ENCODE results near the gene GALNT17.

The GALNT17 gene

GRCh38 chr7:71424166-71425035, 292.5 kb downstream of the GALNT17 start:
- Histone ChIP-seq H2BK12ac (ENCODE audit: low read length) (no peak overlapping the region), H3K4me2 (ENCODE audit: low read length) (no peak overlapping the region), H4K12ac (ENCODE audit: low read depth, low read length) (no peak overlapping the region), H3K4me3 (ENCODE audit: low read depth, low read length) (no peak overlapping the region), H3K27ac (ENCODE audit: low read depth, low read length) (no peak overlapping the region), H3K18ac (ENCODE audit: low read length) (no peak overlapping the region), H3K9me3 (ENCODE audit: insufficient read depth, low read depth, low read length) (peaks cover 3% of the 10 kb centered on the region), H3K4me1 (ENCODE audit: control insufficient read depth in 1 of 2, insufficient read depth in 2 of 2, low read length in 2 of 2) (no peaks in the 10 kb centered on the region), H4K8ac (ENCODE audit: low read depth, low read length) (no peak overlapping the region), H2AK5ac (ENCODE audit: low read length) (no peak overlapping the region), H3K9ac (ENCODE audit: low read length) (no peak overlapping the region), H3K79me1 (ENCODE audit: low read length) (no peaks in the 10 kb centered on the region), H3K14ac (ENCODE audit: low read length) (no peak overlapping the region), H2BK120ac (ENCODE audit: insufficient read depth, low read length, poor library complexity) (no peak overlapping the region), H4K91ac (ENCODE audit: low read depth, low read length) (no peak overlapping the region), H3K4ac (ENCODE audit: low read depth, low read length) (no peak overlapping the region), H3K27me3 (ENCODE audit: insufficient read depth, low read length) (no peaks in the 10 kb centered on the region), H2BK5ac (ENCODE audit: low read depth, low read length, poor library complexity) (no peak overlapping the region), H3K79me2 (ENCODE audit: control insufficient read depth, insufficient read depth, low read length, poor library complexity) (no peaks in the 10 kb centered on the region), H2AFZ (ENCODE audit: insufficient read depth, low read length, poor library complexity) (no peak overlapping the region), H3K36me3 (ENCODE audit: control insufficient read depth in 1 of 2, insufficient read depth in 2 of 2, low read length in 2 of 2) (no peaks in the 10 kb centered on the region), H3K23ac (ENCODE audit: low read length) (no peak overlapping the region)
- DNase-seq, result no peak
- no CpG with 5 or more reads among the region's 9 CpGs for WGBS (ENCODE audit: extremely low coverage, insufficient coverage, insufficient read length)

DNA sequence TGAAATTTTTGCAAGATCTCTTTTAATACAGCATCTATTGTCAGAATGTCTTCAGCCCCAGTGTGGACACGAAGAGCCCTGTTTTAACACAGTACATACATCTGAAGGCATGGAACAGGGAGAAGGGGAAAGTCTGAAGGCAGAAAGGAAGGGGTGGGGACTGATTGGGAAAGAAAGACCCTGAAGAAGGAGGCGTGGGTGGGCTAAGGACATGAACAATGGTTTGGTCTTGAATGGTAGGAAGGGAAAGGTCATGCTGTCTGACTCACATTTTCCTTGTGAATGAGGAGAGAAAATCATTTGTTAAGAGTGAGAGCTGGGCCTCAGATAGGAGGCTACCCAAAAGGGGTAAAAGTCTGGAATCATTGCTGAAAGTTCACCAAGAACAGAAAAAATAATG, 297.1 kb downstream of the GALNT17 start:
- no CpG with 5 or more reads among the region's 2 CpGs for WGBS (ENCODE audit: extremely low coverage, insufficient coverage, insufficient read length)
- Histone ChIP-seq H4K8ac (ENCODE audit: low read depth, low read length) (no peak overlapping the region), H3K9ac (ENCODE audit: low read length) (no peak overlapping the region), H3K4me1 (ENCODE audit: control insufficient read depth in 1 of 2, insufficient read depth in 2 of 2, low read length in 2 of 2) (no peaks in the 10 kb centered on the region), H3K4ac (ENCODE audit: low read depth, low read length) (no peak overlapping the region), H2AFZ (ENCODE audit: insufficient read depth, low read length, poor library complexity) (no peak overlapping the region), H3K14ac (ENCODE audit: low read length) (no peak overlapping the region), H2AK5ac (ENCODE audit: low read length) (no peak overlapping the region), H3K79me1 (ENCODE audit: low read length) (no peaks in the 10 kb centered on the region), H3K23ac (ENCODE audit: low read length) (no peak overlapping the region), H3K4me2 (ENCODE audit: low read length) (no peak overlapping the region), H2BK12ac (ENCODE audit: low read length) (no peak overlapping the region), H4K12ac (ENCODE audit: low read depth, low read length) (no peak overlapping the region), H3K36me3 (ENCODE audit: control insufficient read depth in 1 of 2, insufficient read depth in 2 of 2, low read length in 2 of 2) (no peaks in the 10 kb centered on the region), H2BK120ac (ENCODE audit: insufficient read depth, low read length, poor library complexity) (no peak overlapping the region), H3K9me3 (ENCODE audit: insufficient read depth, low read depth, low read length) (peaks cover 3% of the 10 kb centered on the region), H2BK5ac (ENCODE audit: low read depth, low read length, poor library complexity) (no peak overlapping the region), H3K18ac (ENCODE audit: low read length) (no peak overlapping the region), H3K79me2 (ENCODE audit: control insufficient read depth, insufficient read depth, low read length, poor library complexity) (no peaks in the 10 kb centered on the region), H3K4me3 (ENCODE audit: low read depth, low read length) (no peak overlapping the region), H3K27me3 (ENCODE audit: insufficient read depth, low read length) (no peaks in the 10 kb centered on the region), H4K91ac (ENCODE audit: low read depth, low read length) (no peak overlapping the region), H3K27ac (ENCODE audit: low read depth, low read length) (no peak overlapping the region)
- no peak for DNase-seq

- Histone ChIP-seq H2AK5ac (ENCODE audit: low read length) (no peak overlapping the region), H3K18ac (ENCODE audit: low read length) (no peak overlapping the region), H3K23ac (ENCODE audit: low read length) (no peak overlapping the region), H3K4me2 (ENCODE audit: low read length) (no peak overlapping the region), H4K91ac (ENCODE audit: low read depth, low read length) (no peak overlapping the region), H3K14ac (ENCODE audit: low read length) (no peak overlapping the region), H3K9me3 (ENCODE audit: insufficient read depth, low read depth, low read length) (peaks cover 3% of the 10 kb centered on the region), H3K36me3 (ENCODE audit: control insufficient read depth in 1 of 2, insufficient read depth in 2 of 2, low read length in 2 of 2) (no peaks in the 10 kb centered on the region), H4K12ac (ENCODE audit: low read depth, low read length) (no peak overlapping the region), H4K8ac (ENCODE audit: low read depth, low read length) (no peak overlapping the region), H3K9ac (ENCODE audit: low read length) (no peak overlapping the region), H3K4ac (ENCODE audit: low read depth, low read length) (no peak overlapping the region), H3K27me3 (ENCODE audit: insufficient read depth, low read length) (no peaks in the 10 kb centered on the region), H2AFZ (ENCODE audit: insufficient read depth, low read length, poor library complexity) (no peak overlapping the region), H2BK5ac (ENCODE audit: low read depth, low read length, poor library complexity) (no peak overlapping the region), H3K79me1 (ENCODE audit: low read length) (no peaks in the 10 kb centered on the region), H3K4me3 (ENCODE audit: low read depth, low read length) (no peak overlapping the region), H2BK120ac (ENCODE audit: insufficient read depth, low read length, poor library complexity) (no peak overlapping the region), H3K27ac (ENCODE audit: low read depth, low read length) (no peak overlapping the region), H2BK12ac (ENCODE audit: low read length) (no peak overlapping the region), H3K79me2 (ENCODE audit: control insufficient read depth, insufficient read depth, low read length, poor library complexity) (no peaks in the 10 kb centered on the region), H3K4me1 (ENCODE audit: control insufficient read depth in 1 of 2, insufficient read depth in 2 of 2, low read length in 2 of 2) (no peaks in the 10 kb centered on the region)
- WGBS (ENCODE audit: extremely low coverage, insufficient coverage, insufficient read length), result no CpG with 5 or more reads among the region's 1 CpG
- no peak for DNase-seq
Observed at GRCh38 chr7:71430246-71430645, 298.3 kb downstream of the GALNT17 start.

- Histone ChIP-seq H2BK5ac (ENCODE audit: low read depth, low read length, poor library complexity) (no peak overlapping the region), H3K79me1 (ENCODE audit: low read length) (no peaks in the 10 kb centered on the region), H2BK120ac (ENCODE audit: insufficient read depth, low read length, poor library complexity) (no peak overlapping the region), H3K27me3 (ENCODE audit: insufficient read depth, low read length) (no peaks in the 10 kb centered on the region), H3K18ac (ENCODE audit: low read length) (no peak overlapping the region), H3K79me2 (ENCODE audit: control insufficient read depth, insufficient read depth, low read length, poor library complexity) (no peaks in the 10 kb centered on the region), H2BK12ac (ENCODE audit: low read length) (no peak overlapping the region), H3K14ac (ENCODE audit: low read length) (no peak overlapping the region), H2AK5ac (ENCODE audit: low read length) (no peak overlapping the region), H3K27ac (ENCODE audit: low read depth, low read length) (no peak overlapping the region), H2AFZ (ENCODE audit: insufficient read depth, low read length, poor library complexity) (no peak overlapping the region), H3K9me3 (ENCODE audit: insufficient read depth, low read depth, low read length) (peaks cover 2% of the 10 kb centered on the region), H3K36me3 (ENCODE audit: control insufficient read depth in 1 of 2, insufficient read depth in 2 of 2, low read length in 2 of 2) (no peaks in the 10 kb centered on the region), H3K23ac (ENCODE audit: low read length) (no peak overlapping the region), H4K91ac (ENCODE audit: low read depth, low read length) (no peak overlapping the region), H4K8ac (ENCODE audit: low read depth, low read length) (no peak overlapping the region), H3K9ac (ENCODE audit: low read length) (no peak overlapping the region), H3K4me3 (ENCODE audit: low read depth, low read length) (no peak overlapping the region), H3K4me2 (ENCODE audit: low read length) (no peak overlapping the region), H3K4ac (ENCODE audit: low read depth, low read length) (no peak overlapping the region), H3K4me1 (ENCODE audit: control insufficient read depth in 1 of 2, insufficient read depth in 2 of 2, low read length in 2 of 2) (no peaks in the 10 kb centered on the region), H4K12ac (ENCODE audit: low read depth, low read length) (no peak overlapping the region)
- no peak for DNase-seq
- no CpG with 5 or more reads among the region's 7 CpGs for WGBS (ENCODE audit: extremely low coverage, insufficient coverage, insufficient read length)
Observed at GRCh38 chr7:71439321-71439720, 307.4 kb downstream of the GALNT17 start.
